IMR-90 (cell line): ENCODE results near the gene GNAT3. TPM values are rescaled to one million over a fixed set of nuclear protein-coding genes. Genes with fewer than 3 reads are reported as not detected.

Experiments
- ATAC-seq: fragments of 200-7000 bp; cut with Tn5 transposase; 2 replicates; pipeline ENCODE4 v1.9.1; 2020; ENCODE audit warnings: low read depth, mild to moderate bottlenecking, moderate library complexity
- BruUV-seq: library from RNA; stranded (reverse); fragments of 400-500 nt; replicated peaks from 2 replicates; lab custom pipeline; 2021; lab: Mats Ljungman, UMichigan
- CTCF ChIA-PET: fragments of 300-600 bp; formaldehyde crosslinking; extraction: SDS; loops from one replicate; lab custom pipeline; 2021; ENCODE audit warnings: antibody characterized with exemption; lab: Yijun Ruan, JAX
- POLR2A ChIA-PET: fragments of 300-600 bp; sonication (Branson Sonifier 250); formaldehyde crosslinking; loops from one replicate; lab custom pipeline; 2022; ENCODE audit warnings: antibody characterized with exemption; ENCODE audit not compliant: unreplicated experiment; lab: Charles Lee
- DNase-seq: peaks from one replicate; pipeline ENCODE4 v3.0.0; 2013
- H2AFZ ChIP-seq: replicated peaks from 2 replicates; pipeline ENCODE3; 2013; ENCODE audit warnings: low read length, mild to moderate bottlenecking; ENCODE audit not compliant: poor library complexity
- H2AK5ac ChIP-seq: 2 replicates; pipeline ENCODE4 v1.6.1; 2013; ENCODE audit warnings: low read depth, low read length, inconsistent platforms
- H2AK9ac ChIP-seq: replicated peaks from 2 replicates; pipeline ENCODE3; 2013; ENCODE audit warnings: mild to moderate bottlenecking, low read depth, low read length, moderate library complexity; ENCODE audit not compliant: poor library complexity
- H2BK120ac ChIP-seq: 2 replicates; pipeline ENCODE4 v1.6.1; 2013; ENCODE audit warnings: low read depth, low read length, inconsistent platforms
- H2BK15ac ChIP-seq: 3 replicates; pipeline ENCODE4 v1.6.1; 2013; ENCODE audit warnings: low read depth, low read length, inconsistent platforms
- H2BK20ac ChIP-seq: 2 replicates; pipeline ENCODE4 v1.6.1; 2013; ENCODE audit warnings: low read depth, mild to moderate bottlenecking, inconsistent platforms, low read length, moderate library complexity
- H2BK5ac ChIP-seq: 2 replicates; pipeline ENCODE4 v1.6.1; 2013; ENCODE audit warnings: mild to moderate bottlenecking, low read depth, low read length, inconsistent platforms; ENCODE audit not compliant: poor library complexity, severe bottlenecking
- H3K14ac ChIP-seq: replicated peaks from 2 replicates; pipeline ENCODE4 v1.6.1; 2013; ENCODE audit warnings: low read depth, low read length, inconsistent platforms
- H3K18ac ChIP-seq: 2 replicates; pipeline ENCODE4 v1.6.1; 2013; ENCODE audit warnings: low read depth, low read length, control low read depth
- H3K23ac ChIP-seq: 2 replicates; pipeline ENCODE4 v1.6.1; 2013; ENCODE audit warnings: low read depth, low read length, inconsistent platforms
- H3K27ac ChIP-seq: 2 replicates; pipeline ENCODE4 v1.5.1; 2013; ENCODE audit warnings: mild to moderate bottlenecking, control low read depth, low read length; ENCODE audit not compliant: insufficient read depth
- H3K27me3 ChIP-seq: 2 replicates; pipeline ENCODE4 v1.6.1; 2013; ENCODE audit warnings: low read length; ENCODE audit not compliant: control insufficient read depth, insufficient read depth
- H3K36me3 ChIP-seq: 2 replicates; pipeline ENCODE4 v1.6.1; 2013; ENCODE audit warnings: low read length, mixed read lengths; ENCODE audit not compliant: control insufficient read depth, insufficient read depth
- H3K4ac ChIP-seq: 2 replicates; pipeline ENCODE4 v1.6.1; 2013; ENCODE audit warnings: low read depth, low read length, inconsistent platforms
- H3K4me1 ChIP-seq: 2 replicates; pipeline ENCODE4 v1.6.1; 2013; ENCODE audit warnings: low read length, mixed read lengths; ENCODE audit not compliant: control insufficient read depth, insufficient read depth
- H3K4me2 ChIP-seq: 2 replicates; pipeline ENCODE4 v1.6.1; 2013; ENCODE audit warnings: low read depth, mild to moderate bottlenecking, control low read depth, low read length, moderate library complexity
- H3K4me3 ChIP-seq: 2 replicates; pipeline ENCODE4 v1.5.1; 2013; ENCODE audit warnings: low read depth, mild to moderate bottlenecking, control low read depth, low read length, moderate library complexity; ENCODE audit not compliant: insufficient read depth
- H3K56ac ChIP-seq: 2 replicates; pipeline ENCODE4 v1.6.1; 2013; ENCODE audit warnings: low read length, inconsistent platforms; ENCODE audit not compliant: insufficient read depth; ENCODE audit errors: extremely low read depth
- H3K79me1 ChIP-seq, 2 experiments: 2 replicates each; pipeline ENCODE4 v1.6.1; 2013; ENCODE audit warnings: low read length in 2 of 2, inconsistent platforms in 1 of 2, low read depth in 1 of 2
- H3K9ac ChIP-seq: 2 replicates; pipeline ENCODE4 v1.6.1; 2013; ENCODE audit warnings: low read depth, low read length, control low read depth
- H3K9me1 ChIP-seq: 2 replicates; pipeline ENCODE4 v1.6.1; 2013; ENCODE audit warnings: low read length, inconsistent platforms; ENCODE audit not compliant: insufficient read depth
- H3K9me3 ChIP-seq: 2 replicates; pipeline ENCODE4 v1.6.1; 2013; ENCODE audit warnings: low read length; ENCODE audit not compliant: control insufficient read depth, insufficient read depth
- H4K20me1 ChIP-seq: 2 replicates; pipeline ENCODE4 v1.6.1; 2013; ENCODE audit warnings: low read length, inconsistent platforms; ENCODE audit not compliant: insufficient read depth
- H4K5ac ChIP-seq: 2 replicates; pipeline ENCODE4 v1.6.1; 2013; ENCODE audit warnings: mild to moderate bottlenecking, low read depth, low read length, control low read depth
- H4K8ac ChIP-seq, 2 experiments: 2 replicates each; pipeline ENCODE4 v1.6.1; 2013; ENCODE audit warnings: low read depth in 2 of 2, low read length in 2 of 2, control low read depth in 1 of 2, inconsistent platforms in 1 of 2
- H4K91ac ChIP-seq: 2 replicates; pipeline ENCODE4 v1.6.1; 2013; ENCODE audit warnings: low read depth, low read length, inconsistent platforms; ENCODE audit not compliant: insufficient read depth
- POLR2A ChIP-seq: IDR thresholded peaks from 2 replicates; pipeline ENCODE4 v1.6.1; 2012; ENCODE audit warnings: mild to moderate bottlenecking, low read depth, low read length
- RAD21 ChIP-seq: IDR thresholded peaks from 2 replicates; pipeline ENCODE4 v1.6.1; 2012; ENCODE audit warnings: low read length, improper control_type of control experiment
- RCOR1 ChIP-seq: IDR thresholded peaks from 2 replicates; pipeline ENCODE4 v1.6.1; 2012; ENCODE audit warnings: mild to moderate bottlenecking, low read length, improper control_type of control experiment; ENCODE audit not compliant: insufficient replicate concordance
- WGBS, 2 experiments: methylation state at CpG; one replicate each; pipeline versions ENCODE4 v1.1.5 to v1.1.7; 2013; ENCODE audit warnings: missing lambda C conversion rate in 2 of 2; ENCODE audit not compliant: insufficient read length in 1 of 2; ENCODE audit errors: extremely low coverage in 2 of 2; 5-methylcytosine and 5-hydroxymethylcytosine counted together
- dilution Hi-C: fragments of 300-500 bp; cut with HindIII; formaldehyde crosslinking; loops from one replicate; pipeline ENCODE4 v1.14.3; 2018; ENCODE audit warnings: low sequenced_read_pairs; ENCODE audit not compliant: unreplicated experiment
- in situ Hi-C: fragments of 300-500 bp; cut with MboI; formaldehyde crosslinking; loops from 3 replicates; pipeline ENCODE4 v1.14.3; 2019; ENCODE audit warnings: low sequenced_read_pairs, inconsistent platforms, mixed read lengths
- intact Hi-C: fragments of 100-400 bp; cut with micrococcal nuclease; formaldehyde crosslinking; loops from 2 replicates; pipeline ENCODE4 v1.10.0; 2022
- polyA plus RNA-seq, 3 experiments: library from polyadenylated mRNA; depleted of rRNA; stranded (reverse); fragments of >200 nt; gene quantifications; 2 replicates each; pipeline ENCODE4 v1.2.3, GENCODE V29; 2012; ENCODE audit warnings: low replicate concordance in 1 of 3
- total RNA-seq: library from RNA; depleted of rRNA; stranded (reverse); fragments of >200 nt; gene quantifications from 2 replicates; pipeline ENCODE4 v1.2.3, GENCODE V29; 2012

The GNAT3 gene
- total and polyA plus RNA-seq, 2 of the 4 experiments (the other 2 are of a cell fraction), result not detected

DNA sequence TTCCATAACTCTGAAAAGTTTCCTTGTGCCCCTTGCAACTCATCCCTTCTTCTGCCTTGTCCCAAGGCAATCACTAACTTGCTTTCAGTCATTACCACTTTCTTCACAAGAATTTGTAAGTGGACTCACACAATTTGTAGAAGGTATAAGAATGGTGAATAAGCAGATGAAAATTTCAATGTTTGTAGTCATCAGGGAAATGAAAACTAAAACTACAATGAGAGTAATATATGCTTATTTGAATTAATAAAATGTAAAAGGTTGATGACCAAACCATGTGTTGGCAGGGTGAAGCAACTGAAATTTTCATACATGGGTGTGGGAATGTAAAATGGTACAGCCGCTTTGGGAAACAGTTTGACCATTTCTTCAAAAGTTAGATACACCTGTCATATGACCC lies 79.7 kb downstream of the GNAT3 start:
- no peak overlapping the region for H2BK15ac ChIP-seq
- peak; percentile 57 for DNase-seq
- no peaks in the 10 kb centered on the region for H3K9me3 ChIP-seq
- POLR2A ChIA-PET, result no interaction called here
- CTCF ChIA-PET, result no interaction called here
- dilution Hi-C loops, result no loop called here
- no peaks in the 10 kb centered on the region for H3K79me1 ChIP-seq
- no peak overlapping the region for H4K91ac ChIP-seq
- H3K4me1 ChIP-seq, result peaks cover 3% of the 10 kb centered on the region
- no peak overlapping the region for H3K4ac ChIP-seq
- no peaks in the 10 kb centered on the region for H4K20me1 ChIP-seq
- TF ChIP-seq POLR2A (no peak), RAD21 (no peak), RCOR1 (no peak)
- no peak overlapping the region for H4K5ac ChIP-seq
- no TSS peak for BruUV-seq
- no peak overlapping the region for H2AFZ ChIP-seq
- no peak overlapping the region for H3K23ac ChIP-seq
- no peak overlapping the region for H4K8ac ChIP-seq
- in situ Hi-C loops, result loop anchor here (25.0 kb wide), 1 partner anchor 1030 kb away; no protein-coding TSS in a partner anchor
- no peak overlapping the region for H2BK120ac ChIP-seq
- no peak overlapping the region for H3K14ac ChIP-seq
- no peak overlapping the region for H2AK5ac ChIP-seq
- 0 out of 2 replicates have a peak, but pooled peaks have one; percentile 25 for ATAC-seq
- no peak overlapping the region for H2BK5ac ChIP-seq
- WGBS, 2 experiments, result no CpG with 5 or more reads among the region's 1 CpG
- no peak overlapping the region for H3K56ac ChIP-seq
- no peak overlapping the region for H3K4me2 ChIP-seq
- H3K27ac ChIP-seq, result no peak overlapping the region
- H3K9ac ChIP-seq, result no peak overlapping the region
- H3K18ac ChIP-seq, result no peak overlapping the region; the same call in 1 of the 2 replicates
- no peaks in the 10 kb centered on the region for H3K9me1 ChIP-seq
- no peaks in the 10 kb centered on the region for H3K36me3 ChIP-seq
- no peak overlapping the region for H2AK9ac ChIP-seq
- no peaks in the 10 kb centered on the region for H3K27me3 ChIP-seq
- intact Hi-C loops, result loop anchor here (10.0 kb wide), 1 partner anchor 63 kb away; no protein-coding TSS in a partner anchor
- no peak overlapping the region for H2BK20ac ChIP-seq
- no peak overlapping the region for H3K4me3 ChIP-seq
